Measurements from ENCODE around the gene INPP5A.
"Not testable (repeated sequence)": the region's sequence is repeated elsewhere in the genome, so short reads cannot be mapped to it uniquely, and the experiment has no call there.

Gene INPP5A

GRCh38 chr10:132565516-132566209 is 28.1 kb downstream of the INPP5A start:
- no peak for DNase-seq

GRCh38 chr10:132566892-132567291 is 29.3 kb downstream of the INPP5A start:
- no peak for DNase-seq

GRCh38 chr10:132570265-132570664 is 32.7 kb downstream of the INPP5A start:
- DNase-seq = no peak

GRCh38 chr10:132570771-132571649 is 33.4 kb downstream of the INPP5A start:
- no peak for DNase-seq

- no peak for DNase-seq
Observed at GRCh38 chr10:132571650-132572544, 34.3 kb downstream of the INPP5A start.

GRCh38 chr10:132572545-132572937 is 35.0 kb downstream of the INPP5A start:
- no peak for DNase-seq

- not testable (repeated sequence) for DNase-seq
Observed at GRCh38 chr10:132572946-132573345, 35.4 kb downstream of the INPP5A start.

- no peak for DNase-seq
Observed at GRCh38 chr10:132574288-132574687, 36.7 kb downstream of the INPP5A start.

- DNase-seq = no peak
Observed at GRCh38 chr10:132574783-132575319, 37.3 kb downstream of the INPP5A start.

- DNase-seq = no peak
Observed at GRCh38 chr10:132575320-132576201, 38.0 kb downstream of the INPP5A start.

- no peak for DNase-seq
Observed at GRCh38 chr10:132576671-132577349, 39.2 kb downstream of the INPP5A start.

- DNase-seq = no peak
Observed at GRCh38 chr10:132577350-132578003, 39.9 kb downstream of the INPP5A start.

- DNase-seq = no peak
Observed at GRCh38 chr10:132578287-132578951, 40.8 kb downstream of the INPP5A start.

GRCh38 chr10:132579027-132579859 is 41.7 kb downstream of the INPP5A start:
- DNase-seq = no peak

GRCh38 chr10:132580143-132580542 is 42.6 kb downstream of the INPP5A start:
- DNase-seq = no peak

- DNase-seq = no peak
Observed at GRCh38 chr10:132580617-132581016, 43.0 kb downstream of the INPP5A start.

GRCh38 chr10:132582137-132582536 is 44.5 kb downstream of the INPP5A start:
- no peak for DNase-seq

GRCh38 chr10:132582771-132583170 is 45.2 kb downstream of the INPP5A start:
- DNase-seq = no peak

GRCh38 chr10:132583456-132583855 is 45.9 kb downstream of the INPP5A start:
- DNase-seq = no peak
